Uterus (tissue), 2 donors: ENCODE data around the gene VARS2.

Experiments used
- CTCF ChIP-seq, 4 experiments: fragments of 200-600 bp in 2 of 4; fragments of 450-650 bp in 2 of 4; sonication (generic) in 2 of 4; IDR thresholded peaks; one replicate each; pipeline ENCODE4 v1.5.1; 2016 to 2019; ENCODE audit warnings: antibody characterized with exemption in 4 of 4, mild to moderate bottlenecking in 2 of 4, moderate library complexity in 1 of 4
- POLR2A ChIP-seq, 2 donors: fragments of 450-650 bp; IDR thresholded peaks; one replicate each; pipeline ENCODE4 v1.6.1; 2016; ENCODE audit warnings: antibody characterized with exemption in 2 of 2, mild to moderate bottlenecking in 1 of 2, moderate library complexity in 1 of 2

- no peak for TF ChIP-seq POLR2A (IDR thresholded peaks at IDR 0.05)
- no peak for TF ChIP-seq CTCF (IDR thresholded peaks at IDR 0.05)
These were observed 18.8 kb downstream of the VARS2 start for GRCh38 chr6:30932665-30933365.
